ENCODE results near the gene GPR37L1. TPM values are rescaled to one million over a fixed set of nuclear protein-coding genes. Genes with fewer than 3 reads are reported as not detected.

GPR37L1 gene
- total and polyA plus RNA-seq, 2 of the 8 experiments (the other 6 are each of a cell fraction or from before 2014, with no cell fraction given), result 0.13 to 0.23 TPM

DNA sequence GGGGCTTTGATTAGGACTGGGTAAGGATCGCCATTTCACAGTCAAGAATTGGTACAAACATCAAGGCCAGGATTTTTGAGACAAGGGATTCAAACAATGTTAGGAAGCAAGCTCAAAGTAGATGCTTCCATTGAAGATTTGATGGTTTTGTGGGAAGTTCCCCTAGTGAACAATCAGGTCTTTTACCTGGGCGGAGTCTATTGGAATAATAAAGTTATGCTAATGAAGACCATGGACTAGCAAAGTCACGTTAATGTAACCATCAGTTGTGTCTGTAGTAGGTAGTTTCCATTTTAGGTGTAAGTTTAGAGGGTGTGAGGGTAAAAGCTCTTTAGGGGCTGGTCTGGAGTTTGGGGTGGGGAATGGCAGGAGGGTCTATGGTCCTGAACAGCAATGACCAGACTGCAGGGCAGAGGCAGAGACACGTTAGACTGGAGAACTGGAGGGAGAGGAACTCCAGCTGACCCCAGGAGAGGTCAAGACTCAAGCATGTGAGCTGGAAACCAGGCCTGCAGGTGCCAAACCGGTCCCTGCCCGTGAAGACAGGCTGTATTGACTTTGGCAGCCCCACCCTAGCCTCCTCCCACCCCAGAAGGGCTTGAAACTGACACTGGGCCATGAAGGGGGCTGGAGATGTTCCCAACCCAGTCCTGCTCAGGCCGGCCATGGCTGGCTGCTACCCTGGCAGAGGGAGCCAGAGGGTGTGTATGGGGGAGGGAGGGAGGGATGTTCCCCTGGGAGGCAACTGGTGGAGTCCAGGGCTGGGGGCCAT lies 36.0 kb upstream of the GPR37L1 start:
- Histone ChIP-seq H2BK5ac (ENCODE audit: low read depth, low read length) (peak overlapping the region; percentile 84; the same call in 1 of the 2 replicates), H2BK120ac (replicated peaks; ENCODE audit: low read depth, low read length) (peak overlapping the region; percentile 21), H4K91ac (replicated peaks; ENCODE audit: insufficient read length, low read length) (peak overlapping the region; percentile 86), H3K18ac (ENCODE audit: extremely low read depth, low read length) (peak overlapping the region; percentile 84), H2BK20ac (ENCODE audit: low read length) (peak overlapping the region; percentile 49; the same call in 1 of the 2 replicates), H3K4me1 (replicated peaks in 1 of 4; ENCODE audit: control insufficient read depth in 3 of 4, insufficient read depth in 4 of 4, low read length in 3 of 4) (peaks cover 17 to 29% (median 20%) of the 10 kb centered on the region in 4 experiments), H3K79me2 (ENCODE audit: control insufficient read depth in 1 of 2, insufficient read depth in 2 of 2, low read length in 2 of 2) (no peaks in the 10 kb centered on the region), H4K20me1 (replicated peaks in 1 of 2; ENCODE audit: control insufficient read depth in 1 of 2, insufficient read depth in 2 of 2, low read length in 2 of 2) (no peaks in the 10 kb centered on the region), H3K27me3 (replicated peaks in 1 of 4; ENCODE audit: control insufficient read depth in 3 of 4, extremely low read depth in 1 of 4, insufficient read depth in 3 of 4, low read length in 3 of 4) (no peaks in the 10 kb centered on the region), H4K8ac (ENCODE audit: extremely low read depth, insufficient read depth, low read length) (no peak overlapping the region), H3K9ac (replicated peaks in 1 of 4; ENCODE audit: extremely low read depth in 1 of 4, low read depth in 3 of 4, low read length in 3 of 4) (peak overlapping the region in 2 of 4 experiments; percentile 16 to 26; a peak in 4 of 7 replicates), H3K56ac (replicated peaks; ENCODE audit: insufficient read length, low read depth, low read length) (no peak overlapping the region), H3K79me1 (ENCODE audit: low read depth, low read length) (no peaks in the 10 kb centered on the region), H3K36me3 (ENCODE audit: control insufficient read depth in 2 of 4, insufficient read depth in 4 of 4, low read length in 3 of 4) (no peaks in the 10 kb centered on the region), H3K14ac (ENCODE audit: insufficient read length) (no peak overlapping the region), H3K27ac (ENCODE audit: low read depth, low read length) (peak overlapping the region; percentile 68; the same call in 1 of the 2 replicates), H3K9me3 (ENCODE audit: insufficient read depth in 2 of 2, low read depth in 1 of 2, low read length in 1 of 2) (no peaks in the 10 kb centered on the region), H2BK12ac (ENCODE audit: low read depth, low read length) (peak overlapping the region; percentile 99), H3K23me2 (ENCODE audit: low read depth, low read length) (peaks cover 5% of the 10 kb centered on the region; the same call in 1 of the 2 replicates), H3K4me2 (ENCODE audit: insufficient read depth in 1 of 2, low read depth in 2 of 2, low read length in 2 of 2) (peak overlapping the region; percentile 52 to 54), H2AK5ac (ENCODE audit: low read depth, low read length) (0 out of 2 replicates have a peak overlapping the region, but pooled peaks have one; percentile 47), H2AFZ (ENCODE audit: low read length) (no peak overlapping the region), H4K5ac (ENCODE audit: insufficient read length, low read depth, low read length) (peak overlapping the region; percentile 52), H3K4ac (replicated peaks; ENCODE audit: insufficient read length, low read depth, low read length) (peak overlapping the region; percentile 62), H3K23ac (ENCODE audit: insufficient read length) (no peak overlapping the region), H3K4me3 (ENCODE audit: extremely low read depth in 1 of 4, insufficient read depth in 2 of 4, low read depth in 3 of 4, low read length in 4 of 4) (peak overlapping the region in 2 of 4 experiments; percentile 4 to 35; a peak in 2 of 8 replicates), H2BK15ac (ENCODE audit: low read length) (no peak overlapping the region)
- DNase-seq (ENCODE audit: low read depth in 1 of 2, low spot score in 2 of 2) (no peak), FAIRE-seq (no peak)
- ChIA-PET CTCF (ENCODE audit: partially characterized antibody) (interaction anchor here (0.6 to 3.0 kb wide), 12 partner anchors 14 to 365 kb away, joined by 3 to 11 read pairs (median 5); partner anchors contain the start of gene ELF3), POLR2A (ENCODE audit: partially characterized antibody) (interaction anchor here (0.6 to 5.7 kb wide), 8 partner anchors 10 to 78 kb away, joined by 3 to 45 read pairs (median 4); partner anchors contain the start of gene ELF3)
- 53% methylated on average over 7 of the region's 7 CpGs; no CpG with 5 or more reads in 1 of the 2 experiments for whole genome bisulfite sequencing, 2 experiments (ENCODE audit: extremely low coverage in 1 of 2, insufficient coverage in 1 of 2, insufficient read length in 1 of 2, insufficient replicate concordance in 2 of 2, low coverage in 1 of 2, low lambda C conversion rate in 2 of 2, missing lambda C conversion rate in 1 of 2)
- no peak for TF ChIP-seq CREB1 (IDR thresholded peaks at IDR 0.05)
- no peak for TF ChIP-seq TCF12 (IDR thresholded peaks at IDR 0.05; ENCODE audit: low read depth, low read length)
- no peak for TF ChIP-seq SIN3A (conservative IDR thresholded peaks at IDR 0.05 in 1 of 2, IDR thresholded peaks at IDR 0.05 in 1 of 2; ENCODE audit: low read depth in 1 of 2, low read length in 2 of 2)
- TF ChIP-seq JUND (IDR thresholded peaks at IDR 0.05; ENCODE audit: low read length), result no peak
- no peak for TF ChIP-seq SP2 (IDR thresholded peaks at IDR 0.05; ENCODE audit: low read length)
- no peak for TF ChIP-seq CHD1 (IDR thresholded peaks at IDR 0.05; ENCODE audit: low read depth, low read length)
- peak; percentile 4; the same call in 1 of the 2 replicates for TF ChIP-seq RBBP5 (IDR thresholded peaks at IDR 0.05; ENCODE audit: borderline replicate concordance, low read depth, low read length)
- 0 out of 2 replicates have a peak, but pooled peaks have one; percentile 47 for TF ChIP-seq TAF1 (IDR thresholded peaks at IDR 0.05; ENCODE audit: low read depth, low read length)
- TF ChIP-seq, protein P1, sequence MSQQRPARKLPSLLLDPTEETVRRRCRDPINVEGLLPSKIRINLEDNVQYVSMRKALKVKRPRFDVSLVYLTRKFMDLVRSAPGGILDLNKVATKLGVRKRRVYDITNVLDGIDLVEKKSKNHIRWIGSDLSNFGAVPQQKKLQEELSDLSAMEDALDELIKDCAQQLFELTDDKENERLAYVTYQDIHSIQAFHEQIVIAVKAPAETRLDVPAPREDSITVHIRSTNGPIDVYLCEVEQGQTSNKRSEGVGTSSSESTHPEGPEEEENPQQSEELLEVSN (IDR thresholded peaks at IDR 0.05), result peak; percentile 32; the same call in 1 of the 2 replicates
- 0 out of 2 replicates have a peak, but pooled peaks have one; percentile 21 for TF ChIP-seq SP1 (IDR thresholded peaks at IDR 0.05; ENCODE audit: low read depth, low read length)
- no peak for TF ChIP-seq EZH2 (IDR thresholded peaks at IDR 0.05; ENCODE audit: low read depth, low read length, severe bottlenecking)
